OCI-LY3 (cell line): ENCODE measurements around the gene ZBTB45.

Experiments used
- EZH2phosphoT487 ChIP-seq: fragments of 200-600 bp; shearing (Covaris generic); IDR thresholded peaks from 2 replicates; pipeline ENCODE4 v1.6.1; 2018; ENCODE audit warnings: antibody characterized with exemption, mixed run types, low read depth
- TF ChIP-seq, protein P1 (sequence below): fragments of 200-600, 300-600 bp; sonication (generic); IDR thresholded peaks from 2 replicates; pipeline ENCODE4 v1.5.1; 2014; ENCODE audit warnings: antibody characterized with exemption, low read length, low read depth

DNA sequence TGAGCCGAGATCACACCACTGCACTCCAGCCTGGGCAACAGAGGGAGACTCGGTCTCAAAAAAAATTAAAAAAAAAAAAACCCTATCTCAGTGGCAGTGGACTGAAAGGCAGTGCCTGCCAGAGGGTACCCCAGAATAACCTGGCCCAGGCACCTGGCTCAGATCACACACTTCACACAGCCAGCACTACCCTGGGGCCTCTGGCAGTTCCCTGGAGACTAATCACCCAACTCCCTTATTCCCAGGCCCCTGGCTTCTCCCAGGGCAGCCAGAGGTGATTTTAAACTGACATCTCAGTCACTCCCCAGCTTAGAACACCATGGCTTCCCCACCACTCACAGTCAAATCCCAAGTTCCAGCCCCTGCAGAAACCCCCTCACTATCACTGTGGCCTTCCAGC is 4.4 kb downstream of the ZBTB45 start:
- TF ChIP-seq, protein P1, sequence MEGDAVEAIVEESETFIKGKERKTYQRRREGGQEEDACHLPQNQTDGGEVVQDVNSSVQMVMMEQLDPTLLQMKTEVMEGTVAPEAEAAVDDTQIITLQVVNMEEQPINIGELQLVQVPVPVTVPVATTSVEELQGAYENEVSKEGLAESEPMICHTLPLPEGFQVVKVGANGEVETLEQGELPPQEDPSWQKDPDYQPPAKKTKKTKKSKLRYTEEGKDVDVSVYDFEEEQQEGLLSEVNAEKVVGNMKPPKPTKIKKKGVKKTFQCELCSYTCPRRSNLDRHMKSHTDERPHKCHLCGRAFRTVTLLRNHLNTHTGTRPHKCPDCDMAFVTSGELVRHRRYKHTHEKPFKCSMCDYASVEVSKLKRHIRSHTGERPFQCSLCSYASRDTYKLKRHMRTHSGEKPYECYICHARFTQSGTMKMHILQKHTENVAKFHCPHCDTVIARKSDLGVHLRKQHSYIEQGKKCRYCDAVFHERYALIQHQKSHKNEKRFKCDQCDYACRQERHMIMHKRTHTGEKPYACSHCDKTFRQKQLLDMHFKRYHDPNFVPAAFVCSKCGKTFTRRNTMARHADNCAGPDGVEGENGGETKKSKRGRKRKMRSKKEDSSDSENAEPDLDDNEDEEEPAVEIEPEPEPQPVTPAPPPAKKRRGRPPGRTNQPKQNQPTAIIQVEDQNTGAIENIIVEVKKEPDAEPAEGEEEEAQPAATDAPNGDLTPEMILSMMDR, result no peak
- TF ChIP-seq EZH2phosphoT487, result no peak
